COLO668 (cell line): Measurements from ENCODE around the gene ERBIN.
"Not testable (repeated sequence)": the region's sequence is repeated elsewhere in the genome, so short reads cannot be mapped to it uniquely, and the experiment has no call there.

Source experiments
- DNase-seq: peaks from one replicate; lab custom pipeline; 2025; ENCODE audit not compliant: unreplicated experiment; lab: John Stamatoyannopoulos, UW

The ERBIN gene

GRCh38 chr5:65999061-65999723 is 72.8 kb downstream of the ERBIN start:
- no peak for DNase-seq

- DNase-seq: no peak
Observed at GRCh38 chr5:66001952-66002351, 75.6 kb downstream of the ERBIN start.

DNA sequence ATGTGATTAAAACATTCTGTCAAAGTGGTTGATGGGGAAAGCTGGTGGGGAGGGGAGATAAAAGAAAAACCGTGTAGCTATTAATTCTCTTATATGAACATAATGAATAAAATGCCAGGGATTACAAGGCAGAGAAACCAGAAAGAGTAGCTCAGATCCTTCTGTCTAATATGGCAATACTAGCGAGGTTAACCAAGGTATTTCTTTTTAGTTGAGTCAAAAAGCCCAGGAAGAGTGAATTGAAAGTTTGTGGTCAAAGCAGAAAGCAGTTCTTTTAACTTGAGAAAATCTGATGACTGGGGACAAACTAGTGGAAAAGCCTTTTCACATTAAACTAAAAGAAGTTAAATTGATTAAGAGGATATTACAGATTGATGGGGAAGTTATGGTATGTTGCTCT is 76.0 kb downstream of the ERBIN start:
- no peak for DNase-seq

DNA sequence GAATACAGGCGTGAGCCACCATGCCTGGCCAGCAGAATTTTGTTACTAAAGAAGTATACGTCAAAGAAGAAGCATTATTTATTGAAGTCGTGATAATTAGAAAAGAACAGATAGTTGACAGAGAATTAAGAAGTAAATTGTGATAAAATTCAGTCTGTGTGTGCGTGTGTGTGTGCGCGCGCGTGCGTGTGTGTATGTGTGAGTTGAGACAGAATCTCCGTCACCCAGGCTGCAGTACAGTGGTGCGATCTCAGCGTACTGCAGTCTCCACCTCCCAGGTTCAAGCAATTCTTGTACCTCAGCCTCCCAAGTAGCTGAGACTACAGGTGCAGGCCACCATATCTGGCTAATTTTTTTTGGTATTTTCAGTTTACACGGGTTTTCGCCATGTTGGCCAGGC is 77.8 kb downstream of the ERBIN start:
- DNase-seq: no peak

DNA sequence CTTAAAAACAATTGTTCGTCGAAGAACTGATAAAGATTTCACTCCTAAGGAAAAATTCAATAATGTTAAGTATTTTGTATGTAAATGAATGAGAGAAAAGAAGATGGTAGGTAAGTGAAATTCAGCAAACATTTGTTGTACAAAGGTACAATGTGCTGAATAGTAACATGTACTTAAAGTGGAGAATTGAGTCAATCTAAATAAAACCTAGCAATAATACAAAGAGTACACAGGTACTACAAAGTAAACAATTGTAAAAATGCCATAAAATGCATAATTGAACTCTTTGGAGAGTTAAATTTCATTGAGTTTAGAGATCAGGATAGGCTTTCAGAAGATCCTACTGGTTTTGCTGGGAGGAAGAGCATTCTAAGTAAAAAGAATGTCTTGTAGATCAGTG is 82.9 kb downstream of the ERBIN start:
- no peak for DNase-seq

GRCh38 chr5:66010476-66010875 is 84.1 kb downstream of the ERBIN start:
- no peak for DNase-seq

GRCh38 chr5:66012271-66012670 is 85.9 kb downstream of the ERBIN start:
- DNase-seq: no peak

DNA sequence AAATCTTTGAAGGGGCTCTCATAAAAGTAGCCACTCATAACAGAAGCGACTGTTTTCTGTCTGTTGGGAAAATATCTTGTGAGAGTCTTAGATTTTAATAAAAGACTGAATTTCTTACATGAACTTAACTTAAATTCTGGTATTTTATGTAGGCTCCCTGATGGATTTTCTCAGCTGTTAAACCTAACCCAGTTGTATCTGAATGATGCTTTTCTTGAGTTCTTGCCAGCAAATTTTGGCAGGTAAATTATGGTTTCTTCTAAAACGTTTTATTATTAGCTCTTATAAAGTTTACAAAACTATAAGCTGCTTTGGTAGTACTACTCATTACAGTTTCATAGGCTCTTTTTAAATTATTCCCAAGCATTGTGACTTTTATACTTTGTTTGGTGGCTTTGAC is 87.0 kb downstream of the ERBIN start:
- no peak for DNase-seq

DNA sequence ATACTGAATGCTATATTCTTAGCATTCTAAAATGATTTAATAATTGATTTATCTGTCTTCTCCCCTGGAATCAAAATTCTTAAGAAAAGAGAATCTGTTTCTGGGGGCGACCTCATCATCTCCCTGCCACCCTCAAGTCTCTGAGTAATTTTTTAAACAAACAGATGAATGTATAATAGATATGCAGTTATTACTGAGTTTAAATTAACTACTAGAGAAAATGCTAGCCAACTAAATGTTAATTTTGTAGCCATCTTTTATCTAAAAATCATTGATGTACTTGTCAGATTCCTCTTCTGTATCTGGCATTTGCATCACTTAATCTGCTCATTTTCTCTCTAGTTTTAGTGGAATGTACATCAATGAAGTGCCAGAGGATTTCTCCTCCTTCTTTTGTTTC is 87.5 kb downstream of the ERBIN start:
- DNase-seq: no peak

GRCh38 chr5:66015196-66015960 is 89.0 kb downstream of the ERBIN start:
- no peak for DNase-seq

DNA sequence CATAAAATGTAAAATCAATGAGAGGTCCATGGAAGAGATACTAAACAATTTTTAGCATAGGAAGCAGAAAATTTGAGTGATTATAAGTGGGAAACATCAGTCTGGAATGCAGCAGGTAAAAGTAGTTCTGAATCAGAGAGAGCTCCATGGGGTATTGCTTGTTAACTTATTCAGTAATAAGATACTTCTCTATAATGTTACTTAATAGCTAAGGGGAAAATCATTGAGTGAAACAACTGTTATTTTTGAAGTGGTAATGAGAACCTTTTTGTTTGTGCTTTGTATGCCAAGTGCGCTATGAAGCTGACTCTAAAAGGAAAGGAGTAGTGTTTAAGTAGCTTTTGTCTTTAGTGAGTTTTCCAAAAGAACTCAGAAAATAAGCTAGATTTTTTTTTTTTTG is 95.2 kb downstream of the ERBIN start:
- DNase-seq: no peak

DNA sequence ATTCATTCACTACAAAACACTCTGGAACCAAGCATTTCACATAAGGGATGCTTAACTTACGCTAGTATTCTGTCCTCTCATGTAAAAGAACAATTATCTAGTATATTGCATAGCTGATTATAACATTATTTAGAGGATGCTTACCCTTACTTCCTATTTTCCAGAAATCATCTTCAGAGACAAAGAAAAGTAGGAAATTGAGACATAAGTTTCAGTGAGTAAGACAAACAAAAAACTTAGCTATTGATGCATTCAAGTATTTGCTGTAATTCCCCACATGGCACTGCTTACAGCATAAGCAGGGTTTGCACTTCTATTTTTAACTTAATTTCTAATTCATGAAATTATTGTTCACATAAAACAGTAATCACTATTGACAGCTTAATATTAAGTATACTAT is 112.9 kb downstream of the ERBIN start:
- no peak for DNase-seq

- DNase-seq: no peak
Observed at GRCh38 chr5:66039701-66040100, 113.3 kb downstream of the ERBIN start.

DNA sequence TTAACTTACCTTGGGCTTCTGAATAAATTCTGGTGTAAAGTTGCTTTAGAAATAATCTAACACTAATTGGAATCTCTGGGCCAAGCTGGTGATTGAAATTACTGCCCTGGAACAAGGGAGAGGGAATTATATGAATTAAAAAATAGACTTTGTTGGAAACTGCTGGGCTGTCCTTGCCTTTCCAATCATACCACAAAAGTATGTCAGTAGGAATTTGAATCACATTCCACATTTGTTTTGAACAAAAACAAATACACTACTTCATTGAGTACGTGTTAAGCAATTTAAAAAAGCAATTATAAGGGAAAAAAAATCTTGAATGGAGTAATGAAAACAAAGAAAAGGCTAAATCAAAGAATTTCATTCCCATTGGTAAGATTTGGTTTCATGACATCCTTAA is 115.3 kb downstream of the ERBIN start:
- no peak for DNase-seq

GRCh38 chr5:66057239-66057638 is 130.9 kb downstream of the ERBIN start:
- DNase-seq: no peak

- DNase-seq: not testable (repeated sequence)
Observed at GRCh38 chr5:66061320-66061719, 134.9 kb downstream of the ERBIN start.

- DNase-seq: not testable (repeated sequence)
Observed at GRCh38 chr5:66063061-66063460, 136.7 kb downstream of the ERBIN start.

- no peak for DNase-seq
Observed at GRCh38 chr5:66066826-66067225, 140.5 kb downstream of the ERBIN start.

GRCh38 chr5:66072031-66072430 is 145.7 kb downstream of the ERBIN start:
- no peak for DNase-seq

DNA sequence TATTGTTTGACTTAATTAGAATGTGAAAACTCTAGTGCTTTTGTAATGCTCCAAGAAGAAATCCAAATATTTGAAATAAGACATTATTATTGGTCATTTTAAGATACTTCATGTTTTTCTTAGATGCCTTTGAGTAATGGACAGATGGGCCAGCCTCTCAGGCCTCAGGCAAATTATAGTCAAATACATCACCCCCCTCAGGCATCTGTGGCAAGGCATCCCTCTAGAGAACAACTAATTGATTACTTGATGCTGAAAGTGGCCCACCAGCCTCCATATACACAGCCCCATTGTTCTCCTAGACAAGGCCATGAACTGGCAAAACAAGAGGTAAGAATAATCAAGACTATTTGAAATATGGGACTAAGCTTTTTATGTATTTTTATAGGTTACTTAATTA is 148.5 kb downstream of the ERBIN start:
- no peak for DNase-seq

- DNase-seq: no peak
Observed at GRCh38 chr5:66080664-66081063, 154.3 kb downstream of the ERBIN start.

- DNase-seq: no peak
Observed at GRCh38 chr5:66089384-66089783, 163.0 kb downstream of the ERBIN start.

- DNase-seq: no peak
Observed at GRCh38 chr5:66100851-66101250, 174.5 kb downstream of the ERBIN start.
